ENCODE measurements around the gene FAM83C. TPM values are rescaled to one million over a fixed set of nuclear protein-coding genes. Genes with fewer than 3 reads are reported as not detected.

The FAM83C gene
- total and polyA plus RNA-seq, 9 of the 15 experiments (the other 6 are each of a cell fraction or from before 2014, with no cell fraction given), result not detected

DNA sequence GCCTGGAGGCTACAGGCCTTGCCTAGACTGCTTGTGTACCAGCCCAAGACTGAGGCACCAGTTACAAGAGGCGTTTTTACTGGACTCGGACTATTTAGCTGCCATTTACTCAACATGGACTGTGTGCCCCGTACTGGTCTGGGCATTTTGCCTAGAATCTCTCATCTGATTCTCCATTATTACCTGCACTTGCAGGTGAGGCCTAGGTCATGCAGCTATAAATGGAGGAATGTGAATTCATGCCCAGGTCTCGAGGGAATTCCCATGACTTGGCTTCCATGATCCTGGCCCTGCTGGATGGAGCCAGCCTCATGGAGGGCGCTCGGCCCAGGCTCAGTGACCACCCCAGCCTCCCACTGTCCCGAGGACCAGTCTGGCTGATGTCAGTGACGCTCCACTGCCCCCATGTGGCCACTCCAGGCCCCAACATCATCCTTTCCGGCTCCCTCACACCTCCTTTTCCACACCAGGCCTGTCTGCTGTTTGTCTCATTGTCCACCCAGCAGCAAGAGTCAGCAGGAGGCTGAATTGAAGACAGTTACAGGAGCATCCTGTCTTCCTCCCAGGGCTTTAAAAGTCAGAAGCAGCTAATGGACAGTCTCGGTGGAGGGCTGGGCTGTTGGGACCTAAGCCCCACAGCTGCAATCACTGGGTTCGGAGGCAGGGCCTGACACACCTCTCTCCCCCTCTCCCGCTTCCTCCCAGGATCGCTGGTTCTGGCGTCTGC, 23.0 kb downstream of the FAM83C start (continued):
- TF ChIP-seq ZFP1 (CRISPR knock-in tag; IDR thresholded peaks at IDR 0.05) (no peak), ETV6 (IDR thresholded peaks at IDR 0.05; ENCODE audit: borderline replicate concordance in 1 of 2, low read depth in 2 of 2, low read length in 1 of 2) (no peak), ETV6 (CRISPR knock-in tag; IDR thresholded peaks at IDR 0.05; ENCODE audit: borderline replicate concordance) (no peak), ZNF165 (CRISPR knock-in tag; IDR thresholded peaks at IDR 0.05; ENCODE audit: borderline replicate concordance) (no peak), COPS2 (conservative IDR thresholded peaks at IDR 0.05) (no peak), NBN (IDR thresholded peaks at IDR 0.05; ENCODE audit: low read depth) (no peak), SNRNP70 (optimal IDR thresholded peaks at IDR 0.05; ENCODE audit: low read depth, low read length) (no peak), STAG1 (CRISPR knock-in tag; IDR thresholded peaks at IDR 0.05; ENCODE audit: borderline replicate concordance) (peak; percentile 93), HDAC8 (tag; IDR thresholded peaks at IDR 0.05) (no peak), ARHGAP35 (IDR thresholded peaks at IDR 0.05; ENCODE audit: partially characterized antibody) (no peak), FOXA3 (CRISPR knock-in tag; conservative IDR thresholded peaks at IDR 0.05 in 1 of 2, IDR thresholded peaks at IDR 0.05 in 1 of 2) (no peak), NFIC (IDR thresholded peaks at IDR 0.05) (no peak), PHF20 (IDR thresholded peaks at IDR 0.05; ENCODE audit: partially characterized antibody) (no peak), GTF2E2 (tag; IDR thresholded peaks at IDR 0.05) (no peak), ZFP36 (IDR thresholded peaks at IDR 0.05; ENCODE audit: low read depth, low read length, partially characterized antibody) (no peak), RBFOX2 (IDR thresholded peaks at IDR 0.05; ENCODE audit: low read depth, low read length) (no peak), ZNF785 (CRISPR knock-in tag; IDR thresholded peaks at IDR 0.05) (no peak), POLR3A (IDR thresholded peaks at IDR 0.05; ENCODE audit: borderline replicate concordance, extremely low read depth, insufficient read depth, insufficient read length) (no peak), ZNF830 (CRISPR knock-in tag; IDR thresholded peaks at IDR 0.05) (no peak)
- TF ChIP-seq, protein P1, sequence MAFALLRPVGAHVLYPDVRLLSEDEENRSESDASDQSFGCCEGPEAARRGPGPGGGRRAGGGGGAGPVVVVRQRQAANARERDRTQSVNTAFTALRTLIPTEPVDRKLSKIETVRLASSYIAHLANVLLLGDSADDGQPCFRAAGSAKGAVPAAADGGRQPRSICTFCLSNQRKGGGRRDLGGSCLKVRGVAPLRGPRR (CRISPR knock-in tag; IDR thresholded peaks at IDR 0.05), result no peak
- TF ChIP-seq, protein P2, sequence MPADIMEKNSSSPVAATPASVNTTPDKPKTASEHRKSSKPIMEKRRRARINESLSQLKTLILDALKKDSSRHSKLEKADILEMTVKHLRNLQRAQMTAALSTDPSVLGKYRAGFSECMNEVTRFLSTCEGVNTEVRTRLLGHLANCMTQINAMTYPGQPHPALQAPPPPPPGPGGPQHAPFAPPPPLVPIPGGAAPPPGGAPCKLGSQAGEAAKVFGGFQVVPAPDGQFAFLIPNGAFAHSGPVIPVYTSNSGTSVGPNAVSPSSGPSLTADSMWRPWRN (IDR thresholded peaks at IDR 0.05; ENCODE audit: low read depth), result no peak
- TF ChIP-seq, protein P3, sequence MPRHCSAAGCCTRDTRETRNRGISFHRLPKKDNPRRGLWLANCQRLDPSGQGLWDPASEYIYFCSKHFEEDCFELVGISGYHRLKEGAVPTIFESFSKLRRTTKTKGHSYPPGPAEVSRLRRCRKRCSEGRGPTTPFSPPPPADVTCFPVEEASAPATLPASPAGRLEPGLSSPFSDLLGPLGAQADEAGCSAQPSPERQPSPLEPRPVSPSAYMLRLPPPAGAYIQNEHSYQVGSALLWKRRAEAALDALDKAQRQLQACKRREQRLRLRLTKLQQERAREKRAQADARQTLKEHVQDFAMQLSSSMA (CRISPR knock-in tag; IDR thresholded peaks at IDR 0.05), result no peak
